SK-N-SH treated with all-trans-retinoic acid at 6 μM for 48 hours (cell line): ENCODE measurements around the gene KCNK10.

Experiments used
- ARNTL ChIP-seq: fragments of 450-650 bp; formaldehyde crosslinking; IDR thresholded peaks from 2 replicates; pipeline ENCODE4 v1.5.0; 2020; ENCODE audit warnings: low read depth, mild to moderate bottlenecking, moderate library complexity, borderline replicate concordance
- BACH2 ChIP-seq: fragments of 250-450 bp; sonication (Bioruptor Pico); IDR thresholded peaks from 2 replicates; pipeline ENCODE4 v1.9.0; 2021; ENCODE audit warnings: mild to moderate bottlenecking, borderline replicate concordance
- TOX ChIP-seq: fragments of 250-450 bp; sonication (Bioruptor Pico); IDR thresholded peaks from 2 replicates; pipeline ENCODE4 v1.8.0; 2021; ENCODE audit warnings: mild to moderate bottlenecking, moderate library complexity, borderline replicate concordance
- ZFP3 ChIP-seq: fragments of 250-450 bp; sonication (Bioruptor Pico); IDR thresholded peaks from 2 replicates; pipeline ENCODE4 v1.5.0; 2020; ENCODE audit warnings: mild to moderate bottlenecking, moderate library complexity
- TF ChIP-seq, protein P1 (sequence below): fragments of 250-450 bp; sonication (Bioruptor Pico); IDR thresholded peaks from 2 replicates; pipeline ENCODE4 v1.8.0; 2021; ENCODE audit warnings: low read depth, mild to moderate bottlenecking, moderate library complexity, borderline replicate concordance

- TF ChIP-seq, protein P1, sequence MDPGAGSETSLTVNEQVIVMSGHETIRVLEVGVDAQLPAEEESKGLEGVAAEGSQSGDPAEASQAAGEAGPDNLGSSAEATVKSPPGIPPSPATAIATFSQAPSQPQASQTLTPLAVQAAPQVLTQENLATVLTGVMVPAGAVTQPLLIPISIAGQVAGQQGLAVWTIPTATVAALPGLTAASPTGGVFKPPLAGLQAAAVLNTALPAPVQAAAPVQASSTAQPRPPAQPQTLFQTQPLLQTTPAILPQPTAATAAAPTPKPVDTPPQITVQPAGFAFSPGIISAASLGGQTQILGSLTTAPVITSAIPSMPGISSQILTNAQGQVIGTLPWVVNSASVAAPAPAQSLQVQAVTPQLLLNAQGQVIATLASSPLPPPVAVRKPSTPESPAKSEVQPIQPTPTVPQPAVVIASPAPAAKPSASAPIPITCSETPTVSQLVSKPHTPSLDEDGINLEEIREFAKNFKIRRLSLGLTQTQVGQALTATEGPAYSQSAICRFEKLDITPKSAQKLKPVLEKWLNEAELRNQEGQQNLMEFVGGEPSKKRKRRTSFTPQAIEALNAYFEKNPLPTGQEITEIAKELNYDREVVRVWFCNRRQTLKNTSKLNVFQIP (CRISPR knock-in tag): no peak
- TF ChIP-seq ZFP3: no peak
- no peak for TF ChIP-seq ARNTL (CRISPR knock-in tag)
- TF ChIP-seq TOX (CRISPR knock-in tag): no peak
- TF ChIP-seq BACH2 (CRISPR knock-in tag): no peak
Observed at GRCh38 chr14:88146881-88147649, 176.0 kb downstream of the KCNK10 start.
